Loucy (cell line): ENCODE data around the gene PDGFD.

Experiments
- H2AFZ ChIP-seq: fragments of 200-600 bp; sonication (generic); 2 replicates; pipeline ENCODE4 v1.6.0; 2016; ENCODE audit warnings: antibody characterized with exemption, mild to moderate bottlenecking, low read length, moderate library complexity
- H3F3A ChIP-seq: fragments of 200-600 bp; 2 replicates; pipeline ENCODE4 v1.6.0; 2016; ENCODE audit warnings: antibody characterized with exemption, low read depth, mild to moderate bottlenecking
- H3K27me3 ChIP-seq: fragments of 200-600 bp; sonication (generic); 2 replicates; pipeline ENCODE4 v1.6.1; 2014; ENCODE audit warnings: low read length, mild to moderate bottlenecking; ENCODE audit not compliant: insufficient read depth, poor library complexity, severe bottlenecking
- H3K36me3 ChIP-seq: fragments of 200-600 bp; sonication (generic); 2 replicates; pipeline ENCODE4 v1.6.1; 2016; ENCODE audit warnings: low read length; ENCODE audit not compliant: insufficient read depth
- H3K4me1 ChIP-seq: fragments of 200-600 bp; sonication (generic); 2 replicates; pipeline ENCODE4 v1.5.1; 2014; ENCODE audit warnings: low read length, mild to moderate bottlenecking; ENCODE audit not compliant: insufficient read depth, poor library complexity, severe bottlenecking
- H3K4me2 ChIP-seq: fragments of 200-600 bp; sonication (generic); 2 replicates; pipeline ENCODE4 v1.6.0; 2014; ENCODE audit warnings: antibody characterized with exemption, low read length, low read depth, mild to moderate bottlenecking; ENCODE audit not compliant: poor library complexity, severe bottlenecking
- H3K4me3 ChIP-seq: fragments of 200-600 bp; sonication (generic); 2 replicates; pipeline ENCODE4 v1.5.1; 2014; ENCODE audit warnings: low read length, mild to moderate bottlenecking, mixed read lengths; ENCODE audit not compliant: poor library complexity, severe bottlenecking
- H3K79me2 ChIP-seq: fragments of 200-600 bp; sonication (generic); 2 replicates; pipeline ENCODE4 v1.6.1; 2014; ENCODE audit warnings: low read length; ENCODE audit not compliant: insufficient read depth
- H3K9ac ChIP-seq: fragments of 200-600 bp; sonication (generic); 2 replicates; pipeline ENCODE4 v1.6.0; 2014; ENCODE audit warnings: mild to moderate bottlenecking, low read depth, low read length, moderate library complexity; ENCODE audit not compliant: poor library complexity, severe bottlenecking
- H3K9me2 ChIP-seq: fragments of 200-600 bp; sonication (generic); replicated peaks from 2 replicates; pipeline ENCODE4 v1.6.1; 2016; ENCODE audit warnings: low read depth, low read length, mixed read lengths
- H3K9me3 ChIP-seq: fragments of 200-600 bp; sonication (generic); 2 replicates; pipeline ENCODE4 v1.6.1; 2014; ENCODE audit warnings: mild to moderate bottlenecking, antibody characterized with exemption, low read length, low read depth; ENCODE audit not compliant: insufficient read depth
- H4K20me1 ChIP-seq: fragments of 200-600 bp; sonication (generic); 2 replicates; pipeline ENCODE4 v1.6.0; 2014; ENCODE audit warnings: antibody characterized with exemption, low read length, mild to moderate bottlenecking; ENCODE audit not compliant: insufficient read depth, poor library complexity, severe bottlenecking
- EZH2phosphoT487 ChIP-seq: fragments of 200-600 bp; IDR thresholded peaks from 2 replicates; pipeline ENCODE4 v1.6.1; 2018; ENCODE audit warnings: antibody characterized with exemption, mild to moderate bottlenecking, moderate library complexity, borderline replicate concordance
- TF ChIP-seq, protein P1 (sequence below): fragments of 200-600 bp; sonication (generic); conservative IDR thresholded peaks from 2 replicates; pipeline ENCODE4 v1.5.1; 2014; ENCODE audit warnings: mild to moderate bottlenecking, antibody characterized with exemption, low read length

PDGFD gene

DNA sequence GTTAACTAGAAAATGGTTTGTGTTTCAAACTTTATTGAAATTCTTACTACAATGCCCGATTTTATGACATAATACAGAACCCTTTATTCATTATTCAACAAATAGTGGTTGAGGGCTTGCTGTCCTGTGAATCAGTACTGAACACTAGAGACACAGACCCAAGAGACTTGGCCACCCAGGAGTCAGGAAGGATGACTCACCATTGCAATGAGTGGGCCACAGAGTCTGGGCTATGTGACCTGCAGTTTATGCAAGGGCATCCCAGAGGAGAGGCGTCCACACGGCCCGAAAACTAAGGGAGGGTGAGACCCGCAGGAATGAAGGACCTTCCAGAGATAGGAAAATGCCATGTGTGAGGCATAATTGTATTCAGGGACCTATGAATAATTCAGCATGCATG lies 271.3 kb downstream of the PDGFD start:
- no peak overlapping the region for H3K4me2 ChIP-seq
- no peaks in the 10 kb centered on the region for H3K9me2 ChIP-seq
- no peak overlapping the region for H3K4me3 ChIP-seq
- peaks cover 13% of the 10 kb centered on the region for H3K4me1 ChIP-seq
- TF ChIP-seq, protein P1, sequence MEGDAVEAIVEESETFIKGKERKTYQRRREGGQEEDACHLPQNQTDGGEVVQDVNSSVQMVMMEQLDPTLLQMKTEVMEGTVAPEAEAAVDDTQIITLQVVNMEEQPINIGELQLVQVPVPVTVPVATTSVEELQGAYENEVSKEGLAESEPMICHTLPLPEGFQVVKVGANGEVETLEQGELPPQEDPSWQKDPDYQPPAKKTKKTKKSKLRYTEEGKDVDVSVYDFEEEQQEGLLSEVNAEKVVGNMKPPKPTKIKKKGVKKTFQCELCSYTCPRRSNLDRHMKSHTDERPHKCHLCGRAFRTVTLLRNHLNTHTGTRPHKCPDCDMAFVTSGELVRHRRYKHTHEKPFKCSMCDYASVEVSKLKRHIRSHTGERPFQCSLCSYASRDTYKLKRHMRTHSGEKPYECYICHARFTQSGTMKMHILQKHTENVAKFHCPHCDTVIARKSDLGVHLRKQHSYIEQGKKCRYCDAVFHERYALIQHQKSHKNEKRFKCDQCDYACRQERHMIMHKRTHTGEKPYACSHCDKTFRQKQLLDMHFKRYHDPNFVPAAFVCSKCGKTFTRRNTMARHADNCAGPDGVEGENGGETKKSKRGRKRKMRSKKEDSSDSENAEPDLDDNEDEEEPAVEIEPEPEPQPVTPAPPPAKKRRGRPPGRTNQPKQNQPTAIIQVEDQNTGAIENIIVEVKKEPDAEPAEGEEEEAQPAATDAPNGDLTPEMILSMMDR, result no peak
- TF ChIP-seq EZH2phosphoT487, result no peak
- no peaks in the 10 kb centered on the region for H4K20me1 ChIP-seq
- no peaks in the 10 kb centered on the region for H3K27me3 ChIP-seq
- H3K79me2 ChIP-seq, result no peaks in the 10 kb centered on the region
- H3K9ac ChIP-seq, result no peak overlapping the region
- no peaks in the 10 kb centered on the region for H3K36me3 ChIP-seq
- H3F3A ChIP-seq, result no peaks in the 10 kb centered on the region
- H2AFZ ChIP-seq, result no peak overlapping the region
- H3K9me3 ChIP-seq, result no peaks in the 10 kb centered on the region; the same call in 1 of the 2 replicates

DNA sequence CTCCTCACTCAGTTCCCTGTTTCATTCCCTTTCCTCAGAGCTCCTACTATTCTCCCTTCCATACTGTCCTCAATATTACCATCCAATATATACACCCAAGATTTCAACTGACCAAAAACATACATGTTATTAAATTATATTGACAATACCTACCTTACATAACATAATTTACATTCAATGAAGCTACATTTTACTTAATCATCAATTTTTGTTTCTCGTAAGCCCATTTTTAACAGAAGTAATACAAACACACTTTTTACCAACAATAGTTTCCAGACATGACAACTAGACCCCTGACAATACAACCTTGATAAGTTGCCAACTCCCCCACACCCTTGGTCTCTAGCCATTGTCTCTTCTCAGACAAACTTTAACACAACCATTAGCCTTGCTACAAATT lies 273.3 kb downstream of the PDGFD start:
- Histone ChIP-seq H3K27me3 (no peaks in the 10 kb centered on the region), H4K20me1 (no peaks in the 10 kb centered on the region), H3K4me3 (no peak overlapping the region), H3K79me2 (no peaks in the 10 kb centered on the region), H2AFZ (no peak overlapping the region), H3K9me3 (no peaks in the 10 kb centered on the region; the same call in 1 of the 2 replicates), H3K9me2 (no peaks in the 10 kb centered on the region), H3K9ac (no peak overlapping the region), H3K4me2 (no peak overlapping the region), H3K4me1 (no peaks in the 10 kb centered on the region), H3K36me3 (no peaks in the 10 kb centered on the region), H3F3A (no peaks in the 10 kb centered on the region)
- TF ChIP-seq, protein P1, result no peak
- TF ChIP-seq EZH2phosphoT487, result no peak

DNA sequence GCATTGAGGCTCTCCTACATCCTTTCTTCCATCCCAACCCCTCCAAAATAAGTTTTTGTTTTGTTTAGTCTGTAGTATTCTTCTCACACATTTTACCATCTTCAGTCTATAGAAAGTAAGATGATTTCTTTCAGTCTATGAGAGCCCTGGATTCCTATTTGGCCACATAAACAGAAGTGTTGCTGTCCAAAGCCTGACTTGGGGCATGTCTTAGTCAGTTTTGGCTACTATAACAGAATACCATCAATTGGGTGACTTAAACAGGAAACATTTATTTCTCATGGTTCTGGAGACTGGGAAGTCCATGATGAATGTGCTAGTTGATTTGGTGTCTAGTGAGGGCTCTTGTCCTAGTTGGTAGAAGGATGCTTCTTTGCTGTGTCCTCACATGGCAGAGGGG lies 274.3 kb downstream of the PDGFD start:
- Histone ChIP-seq H3K9ac (no peak overlapping the region), H3K27me3 (no peaks in the 10 kb centered on the region), H3K9me2 (no peaks in the 10 kb centered on the region), H3K4me2 (no peak overlapping the region), H3K9me3 (no peaks in the 10 kb centered on the region; the same call in 1 of the 2 replicates), H4K20me1 (no peaks in the 10 kb centered on the region), H3K4me1 (no peaks in the 10 kb centered on the region), H2AFZ (no peak overlapping the region), H3K36me3 (no peaks in the 10 kb centered on the region), H3K4me3 (no peak overlapping the region), H3F3A (no peaks in the 10 kb centered on the region), H3K79me2 (no peaks in the 10 kb centered on the region)
- TF ChIP-seq, protein P1, result no peak
- TF ChIP-seq EZH2phosphoT487, result no peak
